IPS-20b (cell line): ENCODE data around the gene SCN3B.

Source experiments
- H3K27ac ChIP-seq: one replicate; pipeline ENCODE4 v1.5.1; 2013; ENCODE audit warnings: low read length
- H3K27me3 ChIP-seq: 2 replicates; pipeline ENCODE4 v1.6.1; 2013; ENCODE audit warnings: mild to moderate bottlenecking, low read length, inconsistent platforms; ENCODE audit not compliant: insufficient read depth
- H3K36me3 ChIP-seq: 2 replicates; pipeline ENCODE4 v1.6.1; 2013; ENCODE audit warnings: low read depth, mild to moderate bottlenecking, inconsistent platforms, low read length, moderate library complexity; ENCODE audit not compliant: insufficient read depth
- H3K4me1 ChIP-seq: 2 replicates; pipeline ENCODE4 v1.6.1; 2013; ENCODE audit warnings: mild to moderate bottlenecking, control low read depth, inconsistent platforms, low read length, moderate library complexity; ENCODE audit not compliant: insufficient read depth
- H3K4me3 ChIP-seq: 2 replicates; pipeline ENCODE4 v1.5.1; 2013; ENCODE audit warnings: mild to moderate bottlenecking, low read length, inconsistent platforms
- H3K9ac ChIP-seq: 2 replicates; pipeline ENCODE4 v1.6.1; 2013; ENCODE audit warnings: low read depth, mild to moderate bottlenecking, inconsistent platforms, low read length, moderate library complexity
- H3K9me3 ChIP-seq: 2 replicates; pipeline ENCODE4 v1.6.1; 2013; ENCODE audit warnings: mild to moderate bottlenecking, low read depth, low read length, inconsistent platforms; ENCODE audit not compliant: insufficient read depth

Gene SCN3B

GRCh38 chr11:123622576-123622975, 31.8 kb downstream of the SCN3B start:
- Histone ChIP-seq H3K9ac (no peak overlapping the region), H3K36me3 (peaks cover 46% of the 10 kb centered on the region), H3K4me1 (no peaks in the 10 kb centered on the region), H3K27ac (no peak overlapping the region), H3K9me3 (no peaks in the 10 kb centered on the region), H3K27me3 (no peaks in the 10 kb centered on the region), H3K4me3 (no peak overlapping the region)

GRCh38 chr11:123616505-123617198, 37.8 kb downstream of the SCN3B start:
- H3K36me3 ChIP-seq: peaks cover 59% of the 10 kb centered on the region
- H3K9ac ChIP-seq: no peak overlapping the region

GRCh38 chr11:123611698-123612097, 42.7 kb downstream of the SCN3B start:
- Histone ChIP-seq H3K27me3 (no peaks in the 10 kb centered on the region), H3K27ac (no peak overlapping the region), H3K4me3 (no peak overlapping the region), H3K9me3 (no peaks in the 10 kb centered on the region), H3K4me1 (no peaks in the 10 kb centered on the region), H3K9ac (no peak overlapping the region), H3K36me3 (peaks cover 75% of the 10 kb centered on the region)

More at GRCh38 chr11:123616505-123617198, 37.8 kb downstream of the SCN3B start:
- Histone ChIP-seq H3K27ac (no peak overlapping the region), H3K4me1 (no peaks in the 10 kb centered on the region), H3K4me3 (no peak overlapping the region), H3K9me3 (no peaks in the 10 kb centered on the region), H3K27me3 (no peaks in the 10 kb centered on the region)

- Histone ChIP-seq H3K27me3 (no peaks in the 10 kb centered on the region), H3K9ac (no peak overlapping the region), H3K27ac (no peak overlapping the region), H3K4me1 (no peaks in the 10 kb centered on the region), H3K4me3 (no peak overlapping the region), H3K36me3 (peaks cover 89% of the 10 kb centered on the region), H3K9me3 (no peaks in the 10 kb centered on the region)
These were observed 45.5 kb downstream of the SCN3B start for GRCh38 chr11:123608945-123609344.

GRCh38 chr11:123608371-123608770, 46.1 kb downstream of the SCN3B start:
- H3K36me3 ChIP-seq: peaks cover 89% of the 10 kb centered on the region
- no peak overlapping the region for H3K4me3 ChIP-seq
- no peak overlapping the region for H3K9ac ChIP-seq
- no peaks in the 10 kb centered on the region for H3K4me1 ChIP-seq
- no peaks in the 10 kb centered on the region for H3K9me3 ChIP-seq
- H3K27ac ChIP-seq: no peak overlapping the region
- no peaks in the 10 kb centered on the region for H3K27me3 ChIP-seq

GRCh38 chr11:123607781-123608180, 46.6 kb downstream of the SCN3B start:
- no peak overlapping the region for H3K4me3 ChIP-seq
- peaks cover 89% of the 10 kb centered on the region for H3K36me3 ChIP-seq
- H3K9me3 ChIP-seq: no peaks in the 10 kb centered on the region

GRCh38 chr11:123603666-123604065, 50.8 kb downstream of the SCN3B start:
- H3K4me1 ChIP-seq: 0 out of 2 replicates have a peak, but pooled peaks cover 3% of the 10 kb centered on the region
- no peak overlapping the region for H3K9ac ChIP-seq
- H3K4me3 ChIP-seq: no peak overlapping the region
- no peak overlapping the region for H3K27ac ChIP-seq
- H3K36me3 ChIP-seq: peaks cover 88% of the 10 kb centered on the region
- H3K9me3 ChIP-seq: no peaks in the 10 kb centered on the region
- no peaks in the 10 kb centered on the region for H3K27me3 ChIP-seq

More at GRCh38 chr11:123607781-123608180, 46.6 kb downstream of the SCN3B start:
- H3K27ac ChIP-seq: no peak overlapping the region
- no peak overlapping the region for H3K9ac ChIP-seq
- 0 out of 2 replicates have a peak, but pooled peaks cover 2% of the 10 kb centered on the region for H3K4me1 ChIP-seq
- H3K27me3 ChIP-seq: no peaks in the 10 kb centered on the region

- no peak overlapping the region for H3K4me3 ChIP-seq
- no peak overlapping the region for H3K9ac ChIP-seq
- H3K27ac ChIP-seq: no peak overlapping the region
- H3K4me1 ChIP-seq: 0 out of 2 replicates have a peak, but pooled peaks cover 3% of the 10 kb centered on the region
- no peaks in the 10 kb centered on the region for H3K27me3 ChIP-seq
- H3K36me3 ChIP-seq: peaks cover 76% of the 10 kb centered on the region
- no peaks in the 10 kb centered on the region for H3K9me3 ChIP-seq
These were observed 52.7 kb downstream of the SCN3B start for GRCh38 chr11:123601743-123602142.

- Histone ChIP-seq H3K27ac (no peak overlapping the region), H3K27me3 (no peaks in the 10 kb centered on the region), H3K36me3 (peaks cover 74% of the 10 kb centered on the region), H3K9ac (no peak overlapping the region), H3K4me3 (no peak overlapping the region), H3K9me3 (no peaks in the 10 kb centered on the region), H3K4me1 (0 out of 2 replicates have a peak, but pooled peaks cover 3% of the 10 kb centered on the region)
These were observed 53.3 kb downstream of the SCN3B start for GRCh38 chr11:123601136-123601535.

- Histone ChIP-seq H3K4me1 (0 out of 2 replicates have a peak, but pooled peaks cover 2% of the 10 kb centered on the region), H3K27me3 (no peaks in the 10 kb centered on the region), H3K36me3 (peaks cover 46% of the 10 kb centered on the region), H3K9me3 (no peaks in the 10 kb centered on the region), H3K9ac (no peak overlapping the region), H3K27ac (no peak overlapping the region), H3K4me3 (no peak overlapping the region)
These were observed 56.6 kb downstream of the SCN3B start for GRCh38 chr11:123597859-123598258.

- H3K4me1 ChIP-seq: no peaks in the 10 kb centered on the region
- H3K27ac ChIP-seq: no peak overlapping the region
- H3K9ac ChIP-seq: no peak overlapping the region
- peaks cover 24% of the 10 kb centered on the region for H3K36me3 ChIP-seq
- H3K27me3 ChIP-seq: no peaks in the 10 kb centered on the region
- no peak overlapping the region for H3K4me3 ChIP-seq
- H3K9me3 ChIP-seq: no peaks in the 10 kb centered on the region
These were observed 59.5 kb downstream of the SCN3B start for GRCh38 chr11:123594921-123595320.

GRCh38 chr11:123594188-123594901, 60.1 kb downstream of the SCN3B start:
- H3K27me3 ChIP-seq: no peaks in the 10 kb centered on the region

More at GRCh38 chr11:123594188-123594901, 60.1 kb downstream of the SCN3B start:
- no peak overlapping the region for H3K27ac ChIP-seq
- no peaks in the 10 kb centered on the region for H3K9me3 ChIP-seq
- no peak overlapping the region for H3K9ac ChIP-seq
- H3K4me1 ChIP-seq: no peaks in the 10 kb centered on the region
- no peak overlapping the region for H3K4me3 ChIP-seq
- peaks cover 26% of the 10 kb centered on the region for H3K36me3 ChIP-seq
